HFF-Myc (cell line): ENCODE results near the gene DIDO1.
A peak's percentile ranks its signal among the peaks of the same experiment; 100 is the strongest.
"Not testable (repeated sequence)": the region's sequence is repeated elsewhere in the genome, so short reads cannot be mapped to it uniquely, and the experiment has no call there.

ENCODE experiments used
- DNase-seq: peaks from one replicate; pipeline ENCODE4 v3.0.0-alpha.2; 2011; ENCODE audit warnings: low read depth; ENCODE audit errors: extremely low read depth
- H3K4me3 ChIP-seq: replicated peaks from 2 replicates; pipeline ENCODE4 v1.5.1; 2011; ENCODE audit warnings: low read depth, mild to moderate bottlenecking, control low read depth, low read length
- TF ChIP-seq, protein P1 (sequence below): IDR thresholded peaks from 2 replicates; pipeline ENCODE4 v1.5.1; 2012; ENCODE audit warnings: mild to moderate bottlenecking, low read depth, low read length, control low read depth; ENCODE audit errors: missing control alignments

The DIDO1 gene

DNA sequence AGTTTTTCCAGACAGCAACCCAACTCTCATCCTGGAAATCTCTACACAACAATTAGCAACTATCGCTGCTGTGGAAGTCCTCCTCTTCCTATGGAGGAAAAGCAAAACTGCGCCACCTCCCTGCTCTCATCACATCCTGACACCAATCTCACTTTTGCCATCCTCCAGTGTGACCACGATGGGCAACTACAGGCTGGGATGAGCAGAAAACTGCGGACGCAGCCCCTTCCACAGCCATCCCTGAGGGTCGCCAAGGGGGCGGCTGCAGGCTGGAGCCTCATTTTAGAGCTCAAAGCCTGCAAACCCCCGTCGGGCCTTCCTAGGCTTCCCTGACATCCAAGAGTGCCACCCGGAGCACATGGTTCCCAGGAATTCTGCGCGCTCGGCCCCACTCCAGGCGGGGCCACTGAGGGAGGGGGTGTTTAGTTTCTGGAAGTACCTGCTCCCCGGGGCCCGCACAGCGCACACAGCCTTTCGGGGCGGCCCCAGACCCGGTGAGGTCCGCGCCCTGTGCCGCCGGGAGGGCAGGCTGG lies 65.8 kb downstream of the DIDO1 start:
- DNase-seq, result no peak
- TF ChIP-seq, protein P1, sequence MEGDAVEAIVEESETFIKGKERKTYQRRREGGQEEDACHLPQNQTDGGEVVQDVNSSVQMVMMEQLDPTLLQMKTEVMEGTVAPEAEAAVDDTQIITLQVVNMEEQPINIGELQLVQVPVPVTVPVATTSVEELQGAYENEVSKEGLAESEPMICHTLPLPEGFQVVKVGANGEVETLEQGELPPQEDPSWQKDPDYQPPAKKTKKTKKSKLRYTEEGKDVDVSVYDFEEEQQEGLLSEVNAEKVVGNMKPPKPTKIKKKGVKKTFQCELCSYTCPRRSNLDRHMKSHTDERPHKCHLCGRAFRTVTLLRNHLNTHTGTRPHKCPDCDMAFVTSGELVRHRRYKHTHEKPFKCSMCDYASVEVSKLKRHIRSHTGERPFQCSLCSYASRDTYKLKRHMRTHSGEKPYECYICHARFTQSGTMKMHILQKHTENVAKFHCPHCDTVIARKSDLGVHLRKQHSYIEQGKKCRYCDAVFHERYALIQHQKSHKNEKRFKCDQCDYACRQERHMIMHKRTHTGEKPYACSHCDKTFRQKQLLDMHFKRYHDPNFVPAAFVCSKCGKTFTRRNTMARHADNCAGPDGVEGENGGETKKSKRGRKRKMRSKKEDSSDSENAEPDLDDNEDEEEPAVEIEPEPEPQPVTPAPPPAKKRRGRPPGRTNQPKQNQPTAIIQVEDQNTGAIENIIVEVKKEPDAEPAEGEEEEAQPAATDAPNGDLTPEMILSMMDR, result peak; percentile 9

DNA sequence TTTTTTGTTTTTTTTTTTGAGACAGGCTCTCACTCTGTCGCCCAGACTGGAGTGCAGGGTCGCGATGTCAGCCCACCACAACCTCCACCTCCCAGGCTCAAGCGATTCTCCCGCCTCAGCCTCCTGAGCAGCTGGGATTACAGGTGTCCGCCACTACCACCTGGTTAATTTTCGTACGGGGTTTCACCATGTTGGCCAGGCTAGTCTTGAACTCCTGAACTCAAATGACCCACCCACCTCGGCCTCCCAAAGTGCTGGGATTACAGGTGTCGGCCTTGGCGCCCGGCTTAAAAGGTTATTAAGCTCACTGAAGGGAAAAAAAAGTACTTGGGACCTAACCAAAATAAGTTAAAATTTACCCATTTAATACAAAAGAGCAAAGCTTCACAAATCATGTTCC lies 66.6 kb downstream of the DIDO1 start:
- TF ChIP-seq, protein P1, result no peak
- peak overlapping the region; percentile 67 for H3K4me3 ChIP-seq
- no peak for DNase-seq

More for the DNA sequence above, 65.8 kb downstream of the DIDO1 start:
- H3K4me3 ChIP-seq, result peak overlapping the region; percentile 67

DNA sequence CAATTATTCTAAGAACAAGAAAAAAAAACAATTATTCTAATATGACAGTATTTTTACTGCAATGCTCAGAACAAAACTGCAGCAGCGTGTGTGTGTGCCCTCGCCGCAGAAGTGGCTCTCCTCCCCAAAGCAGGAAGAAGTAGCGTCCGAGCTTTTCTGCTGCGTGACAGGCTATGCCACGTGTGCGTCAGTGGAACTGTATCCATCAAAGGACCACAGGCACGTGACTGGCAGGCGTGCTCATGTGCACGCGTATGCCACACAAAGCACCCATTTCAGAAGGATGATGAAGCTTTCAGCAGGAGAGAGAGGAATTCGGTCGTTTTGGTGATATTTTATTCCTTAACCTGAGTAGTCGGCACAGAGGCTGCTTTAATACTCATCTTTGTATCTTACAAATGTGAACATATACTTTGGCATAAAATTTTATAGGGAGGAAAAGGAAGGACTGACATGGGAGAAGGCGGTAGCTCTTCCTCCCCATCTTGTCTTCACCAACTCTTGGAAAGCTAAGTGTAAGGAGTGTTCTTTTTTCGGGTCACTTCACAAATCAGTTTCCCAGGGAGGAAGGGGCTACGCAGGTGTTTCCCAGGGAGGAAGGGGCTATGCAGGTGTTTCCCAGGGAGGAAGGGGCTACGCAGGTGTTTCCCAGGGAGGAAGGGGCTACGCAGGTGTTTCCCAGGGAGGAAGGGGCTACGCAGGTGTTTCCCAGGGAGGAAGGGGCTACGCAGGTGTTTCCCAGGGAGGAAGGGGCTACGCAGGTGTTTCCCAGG lies 68.1 kb downstream of the DIDO1 start:
- TF ChIP-seq, protein P1, result no peak
- DNase-seq, result no peak
- no peak overlapping the region for H3K4me3 ChIP-seq

DNA sequence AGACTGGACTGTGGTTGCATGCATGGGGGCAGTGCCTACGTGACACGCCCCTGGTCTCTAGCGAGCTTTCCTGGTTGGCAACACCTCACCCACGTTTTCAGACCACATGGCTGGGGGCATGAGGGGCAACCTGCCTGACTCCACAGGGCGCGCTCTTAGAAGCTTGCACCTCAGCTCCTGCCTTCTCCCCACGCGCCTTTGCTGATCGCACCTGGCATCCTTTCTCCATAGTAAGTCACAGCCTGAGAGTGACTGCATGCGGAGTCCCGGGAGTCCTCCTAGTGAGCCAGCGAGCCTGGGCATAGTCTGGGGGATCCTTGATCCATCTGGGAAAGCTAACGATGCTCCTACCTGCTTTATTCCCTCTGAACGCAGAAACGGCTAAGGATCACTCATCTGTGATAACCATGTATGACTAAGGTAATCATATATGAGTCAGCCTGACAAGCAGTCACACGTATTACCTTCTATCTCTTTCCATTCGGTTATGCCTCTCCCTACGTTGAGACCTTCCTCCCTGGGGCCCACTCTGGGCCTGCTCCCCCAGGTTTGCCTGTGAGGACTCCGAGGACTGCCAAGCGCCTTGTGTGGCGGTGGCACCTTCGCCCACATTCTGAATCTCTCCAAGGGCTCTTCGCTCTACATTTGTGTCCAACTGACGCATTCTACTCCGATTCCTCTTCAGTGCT lies 69.2 kb downstream of the DIDO1 start:
- TF ChIP-seq, protein P1, result no peak
- no peak for DNase-seq
- no peak overlapping the region for H3K4me3 ChIP-seq

DNA sequence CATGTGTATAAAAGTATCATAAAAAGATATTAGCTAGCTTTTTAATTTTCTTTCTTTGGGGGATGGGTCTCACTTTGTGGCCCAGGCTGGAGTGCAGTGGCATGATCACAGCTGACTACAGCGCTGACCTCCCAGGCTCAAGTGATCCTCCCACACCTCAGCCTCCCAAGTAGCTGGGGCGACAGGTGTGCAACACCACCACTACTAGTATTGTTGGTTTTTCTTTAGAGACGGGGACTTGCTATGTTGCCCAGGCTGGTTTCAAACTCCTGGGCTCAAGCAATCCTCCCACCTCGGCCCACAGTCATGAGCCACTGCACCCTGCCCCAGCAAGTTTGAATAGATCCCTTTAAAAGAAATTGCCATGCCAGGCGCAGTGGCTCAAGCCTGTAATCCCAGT lies 71.2 kb downstream of the DIDO1 start:
- DNase-seq, result no peak
- no peak overlapping the region for H3K4me3 ChIP-seq
- TF ChIP-seq, protein P1, result no peak

DNA sequence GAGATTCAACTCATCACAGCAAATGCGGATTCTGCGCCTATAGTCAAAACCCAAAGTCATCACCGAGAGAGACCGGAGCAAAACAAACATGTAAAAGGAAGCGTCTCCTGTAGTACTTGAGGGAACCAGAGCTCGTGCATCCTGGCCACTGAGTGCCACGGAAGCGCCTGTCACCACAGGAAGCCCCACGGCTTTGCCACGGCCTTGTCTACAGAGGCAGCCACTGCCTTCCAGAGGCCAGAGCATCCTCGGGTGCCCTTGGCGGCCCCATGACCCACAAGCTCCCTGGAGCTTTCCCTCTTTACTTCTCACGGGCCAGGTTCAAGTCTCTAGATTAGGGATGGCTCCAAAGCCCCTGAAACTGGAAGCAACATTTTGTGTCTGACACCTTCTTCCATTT lies 72.2 kb downstream of the DIDO1 start:
- no peak overlapping the region for H3K4me3 ChIP-seq
- DNase-seq, result no peak
- TF ChIP-seq, protein P1, result no peak

DNA sequence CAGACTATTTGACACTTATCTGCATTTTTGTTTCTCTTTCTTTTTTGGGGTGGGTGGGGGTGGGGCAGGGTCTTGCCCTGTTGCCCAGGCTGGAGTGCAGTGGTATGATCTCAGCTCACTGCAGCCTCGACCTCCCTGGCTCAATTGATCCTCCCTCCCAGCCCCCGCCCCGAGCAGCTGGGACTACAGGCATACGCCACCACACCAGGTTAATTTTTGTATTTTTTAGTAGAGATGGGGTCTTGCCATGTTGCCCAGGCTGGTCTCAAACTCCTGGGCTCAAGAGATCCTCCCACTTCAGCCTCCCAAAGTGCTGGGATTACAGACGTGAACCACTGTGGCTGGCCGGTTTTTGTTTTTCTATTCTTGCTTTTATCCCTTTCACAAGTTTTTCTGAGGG lies 73.0 kb downstream of the DIDO1 start:
- H3K4me3 ChIP-seq, DNase-seq: not testable (repeated sequence)
